Measurements from ENCODE around the gene GOPC.

GRCh38 chr6:117555262-117555849 is 47.0 kb downstream of the GOPC start:
- no peak for TF ChIP-seq POLR2AphosphoS5 (IDR thresholded peaks at IDR 0.05; ENCODE audit: low read depth, low read length)
- no peak for TF ChIP-seq SIN3A (IDR thresholded peaks at IDR 0.05; ENCODE audit: borderline replicate concordance, insufficient read depth, low read length)
- no peak for TF ChIP-seq REST (IDR thresholded peaks at IDR 0.05; ENCODE audit: insufficient read depth in 1 of 2, low read depth in 2 of 2, low read length in 2 of 2)

Data from PFSK-1 (cell line).